Activated naive CD4-positive, alpha-beta T cell treated with anti-CD3 and anti-CD28 coated beads, Interleukin-2, amount 10 ng/mL, durations not matched to agents 5 hours and 36 hours (primary cell): ENCODE data around the gene SRCIN1. TPM values are rescaled to one million over a fixed set of nuclear protein-coding genes. Genes with fewer than 3 reads are reported as not detected.

Source experiments
- total RNA-seq, 2 experiments: library from RNA; stranded (reverse); gene quantifications; one replicate each; pipeline ENCODE4 v1.2.3, GENCODE V29; 2021

SRCIN1 gene, protein sequence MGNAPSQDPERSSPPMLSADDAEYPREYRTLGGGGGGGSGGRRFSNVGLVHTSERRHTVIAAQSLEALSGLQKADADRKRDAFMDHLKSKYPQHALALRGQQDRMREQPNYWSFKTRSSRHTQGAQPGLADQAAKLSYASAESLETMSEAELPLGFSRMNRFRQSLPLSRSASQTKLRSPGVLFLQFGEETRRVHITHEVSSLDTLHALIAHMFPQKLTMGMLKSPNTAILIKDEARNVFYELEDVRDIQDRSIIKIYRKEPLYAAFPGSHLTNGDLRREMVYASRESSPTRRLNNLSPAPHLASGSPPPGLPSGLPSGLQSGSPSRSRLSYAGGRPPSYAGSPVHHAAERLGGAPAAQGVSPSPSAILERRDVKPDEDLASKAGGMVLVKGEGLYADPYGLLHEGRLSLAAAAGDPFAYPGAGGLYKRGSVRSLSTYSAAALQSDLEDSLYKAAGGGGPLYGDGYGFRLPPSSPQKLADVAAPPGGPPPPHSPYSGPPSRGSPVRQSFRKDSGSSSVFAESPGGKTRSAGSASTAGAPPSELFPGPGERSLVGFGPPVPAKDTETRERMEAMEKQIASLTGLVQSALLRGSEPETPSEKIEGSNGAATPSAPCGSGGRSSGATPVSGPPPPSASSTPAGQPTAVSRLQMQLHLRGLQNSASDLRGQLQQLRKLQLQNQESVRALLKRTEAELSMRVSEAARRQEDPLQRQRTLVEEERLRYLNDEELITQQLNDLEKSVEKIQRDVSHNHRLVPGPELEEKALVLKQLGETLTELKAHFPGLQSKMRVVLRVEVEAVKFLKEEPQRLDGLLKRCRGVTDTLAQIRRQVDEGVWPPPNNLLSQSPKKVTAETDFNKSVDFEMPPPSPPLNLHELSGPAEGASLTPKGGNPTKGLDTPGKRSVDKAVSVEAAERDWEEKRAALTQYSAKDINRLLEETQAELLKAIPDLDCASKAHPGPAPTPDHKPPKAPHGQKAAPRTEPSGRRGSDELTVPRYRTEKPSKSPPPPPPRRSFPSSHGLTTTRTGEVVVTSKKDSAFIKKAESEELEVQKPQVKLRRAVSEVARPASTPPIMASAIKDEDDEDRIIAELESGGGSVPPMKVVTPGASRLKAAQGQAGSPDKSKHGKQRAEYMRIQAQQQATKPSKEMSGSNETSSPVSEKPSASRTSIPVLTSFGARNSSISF
- total RNA-seq: under 1 TPM in 1 of 2 experiments, not detected in 1; 0.17 TPM

DNA sequence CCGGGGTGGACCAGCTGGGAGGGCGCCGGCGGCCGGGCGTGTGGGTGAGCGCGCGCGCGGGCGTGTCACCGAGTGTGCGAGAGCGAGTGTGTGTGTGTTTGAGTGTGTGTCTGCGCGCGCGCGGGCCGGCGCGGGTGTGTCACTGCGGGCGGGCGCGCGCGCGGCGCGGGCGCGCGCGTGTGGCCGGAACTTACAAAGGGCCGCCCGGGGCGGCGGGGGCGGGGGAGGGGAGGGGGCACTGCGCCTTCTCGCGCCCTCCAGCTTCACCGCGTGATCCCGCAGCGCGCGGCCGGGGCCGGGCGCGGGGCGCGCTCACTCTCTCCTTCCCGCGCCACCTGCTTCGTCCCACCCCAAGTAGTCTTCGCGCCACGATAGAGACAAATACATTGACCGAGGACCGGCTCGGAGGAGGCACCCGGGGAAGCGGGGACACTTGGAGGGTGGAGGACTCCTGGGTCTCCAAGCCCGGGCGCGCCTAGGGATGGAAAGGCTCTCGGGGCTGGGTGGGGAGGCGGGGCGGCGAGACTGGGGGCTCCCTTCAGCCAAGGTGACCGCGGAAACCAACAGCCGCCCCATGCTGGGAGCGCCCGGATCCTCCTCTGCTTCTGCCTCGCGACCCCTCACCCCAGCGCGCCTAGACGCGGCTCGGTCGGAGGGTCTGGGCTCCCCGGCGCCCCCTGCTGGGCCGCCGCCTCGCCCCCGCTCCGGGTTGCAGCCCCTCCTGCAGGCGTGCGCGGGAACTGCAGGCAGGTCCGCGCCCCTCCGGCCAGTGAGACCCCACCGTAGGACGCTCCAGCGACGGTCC is at the start of gene SRCIN1:
SRCIN1 (minus strand) TSS at position 112 of the 805 bp plus-strand sequence. CDS start 247 bp downstream, outside the sequence.

Other genes with a start within 250 kb of the SRCIN1 start
- under 1 TPM; 0.13 to 0.63 TPM for gene ARHGAP23, start 177.5 kb downstream of the SRCIN1 start, total RNA-seq
- gene EPOP, start 69.0 kb upstream of the SRCIN1 start, total RNA-seq: 1 to 10 TPM; 8.9 to 9.3 TPM
- gene MLLT6, start 99.3 kb upstream of the SRCIN1 start, total RNA-seq: 100 to 1,000 TPM; 259 to 271 TPM
- gene CISD3, start 124.4 kb upstream of the SRCIN1 start, total RNA-seq: 10 to 100 TPM; 32.9 to 36.3 TPM
- under 1 TPM; 0.14 to 0.38 TPM for gene PCGF2, start 142.4 kb upstream of the SRCIN1 start, total RNA-seq
- gene PSMB3, start 146.8 kb upstream of the SRCIN1 start, total RNA-seq: 100 to 1,000 TPM; 168 to 173 TPM
- gene PIP4K2B, start 193.6 kb upstream of the SRCIN1 start, total RNA-seq: 10 to 100 TPM; 49.3 to 53.2 TPM
- gene CWC25, start 219.4 kb upstream of the SRCIN1 start, total RNA-seq: 10 to 100 TPM; 27.5 to 31.4 TPM
- 1,000 to 10,000 TPM; 1,422 to 1,429 TPM for gene RPL23, start 247.8 kb upstream of the SRCIN1 start, total RNA-seq